Activated gamma-delta T cell treated with anti-CD3 and anti-CD28 coated beads, Interleukin-2, amount 50 U/mL, for 16 hours (primary cell): ENCODE data around the gene RAB13.
"Not testable (repeated sequence)": the region's sequence is repeated elsewhere in the genome, so short reads cannot be mapped to it uniquely, and the experiment has no call there.

Experiments used
- DNase-seq: peaks from one replicate; pipeline ENCODE4 v3.0.0-alpha.2; 2020; ENCODE audit warnings: low read depth

The RAB13 gene

DNA sequence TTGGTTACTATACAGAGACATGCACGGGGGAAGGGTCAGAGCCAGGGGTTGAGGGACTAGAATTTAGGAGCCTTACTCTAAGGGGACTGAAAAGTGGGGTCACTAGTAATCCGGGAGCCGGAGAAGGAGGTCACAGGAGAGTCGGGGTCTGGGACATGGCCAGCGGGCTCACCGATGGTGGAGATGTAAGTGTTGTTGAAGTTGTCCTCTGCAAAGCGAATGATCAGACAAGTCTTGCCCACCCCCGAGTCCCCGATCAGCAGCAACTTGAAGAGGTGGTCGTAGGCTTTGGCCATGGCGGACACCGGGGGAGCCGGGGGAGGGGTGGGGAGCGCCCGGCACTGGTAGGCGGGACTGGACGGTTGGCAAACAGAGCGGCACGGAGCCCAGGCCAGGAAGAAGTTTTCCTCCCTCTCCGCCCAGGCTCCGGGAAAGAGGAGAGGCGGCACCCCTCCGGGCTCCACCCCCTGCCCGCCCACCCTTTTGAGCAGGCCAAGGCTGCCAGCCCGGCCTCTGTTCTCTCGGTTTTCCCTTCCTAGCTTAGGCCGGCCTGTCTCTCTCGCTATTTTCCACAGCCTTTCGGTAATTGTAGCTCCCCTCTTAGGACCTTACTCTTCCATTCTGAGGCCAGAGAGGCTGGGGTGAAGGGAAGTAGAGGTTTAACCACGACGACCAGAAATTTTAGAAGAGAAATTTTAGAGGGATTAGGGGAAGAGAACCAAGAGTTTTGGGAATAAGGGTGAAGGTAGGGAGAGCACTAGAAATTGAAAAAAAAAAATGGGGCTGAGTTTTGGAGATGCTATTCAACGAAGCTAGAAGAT, at the start of gene RAB13:
TSS of gene RAB13 (minus strand) at position 399 of the 821 bp plus-strand sequence. CDS start at position 296, 103 bp downstream.
- no peak for DNase-seq

DNA sequence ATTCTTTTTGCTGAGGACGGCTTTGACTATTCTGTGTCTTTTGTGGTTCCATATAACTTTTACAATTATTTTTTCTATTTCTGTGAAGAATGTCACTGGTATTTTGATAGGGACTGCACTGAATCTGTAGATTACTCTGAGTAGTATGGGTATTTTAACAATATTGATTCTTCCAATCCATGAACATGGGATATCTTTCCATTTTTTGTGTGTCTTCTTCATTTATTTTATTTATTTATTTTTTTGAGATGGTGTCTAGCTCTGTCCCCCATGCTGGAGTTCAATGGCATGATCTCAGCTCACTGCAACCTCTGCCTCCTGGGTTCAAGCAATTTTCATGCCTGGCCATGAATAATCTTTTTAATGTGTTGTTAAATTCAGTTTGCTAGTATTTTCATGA, 47.6 kb upstream of the RAB13 start:
- DNase-seq: not testable (repeated sequence)

DNA sequence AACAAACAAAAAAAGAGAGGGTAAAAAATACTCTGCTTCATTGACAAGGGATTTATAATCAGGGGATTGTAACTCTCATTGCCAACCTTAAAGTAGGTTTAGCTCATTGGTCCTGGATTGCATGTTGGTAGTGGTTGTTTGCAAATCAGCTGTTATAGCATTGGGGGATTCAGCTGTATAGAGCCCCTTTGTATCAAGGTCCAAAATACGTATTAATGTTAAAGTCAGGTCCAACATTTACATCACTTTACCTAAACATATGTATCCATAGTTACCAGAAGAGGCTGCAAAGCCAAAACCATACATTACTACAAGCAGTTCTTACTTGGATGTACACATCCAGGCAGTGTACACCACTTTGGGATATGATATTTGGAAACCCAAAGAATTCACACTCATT, 33.8 kb upstream of the RAB13 start:
- DNase-seq: no peak

DNA sequence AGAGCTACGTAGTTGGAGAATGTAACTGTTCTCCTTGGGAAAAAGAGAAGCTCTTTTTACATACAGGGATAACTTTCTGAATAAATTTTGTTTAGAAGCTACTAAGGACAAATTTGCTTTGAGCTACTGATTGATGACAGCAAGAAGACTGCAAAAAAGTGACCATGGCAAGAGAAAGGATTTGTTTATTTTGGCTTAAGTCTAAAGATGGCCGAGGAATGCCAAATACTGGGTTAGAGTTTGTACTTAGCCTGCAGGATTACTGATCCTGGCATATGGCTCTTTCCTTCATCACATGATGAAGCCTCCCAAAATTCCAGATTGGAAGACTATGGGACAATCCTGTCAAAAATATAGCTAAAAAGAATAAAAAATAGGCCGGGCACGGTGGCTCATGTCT, 33.1 kb upstream of the RAB13 start:
- no peak for DNase-seq

DNA sequence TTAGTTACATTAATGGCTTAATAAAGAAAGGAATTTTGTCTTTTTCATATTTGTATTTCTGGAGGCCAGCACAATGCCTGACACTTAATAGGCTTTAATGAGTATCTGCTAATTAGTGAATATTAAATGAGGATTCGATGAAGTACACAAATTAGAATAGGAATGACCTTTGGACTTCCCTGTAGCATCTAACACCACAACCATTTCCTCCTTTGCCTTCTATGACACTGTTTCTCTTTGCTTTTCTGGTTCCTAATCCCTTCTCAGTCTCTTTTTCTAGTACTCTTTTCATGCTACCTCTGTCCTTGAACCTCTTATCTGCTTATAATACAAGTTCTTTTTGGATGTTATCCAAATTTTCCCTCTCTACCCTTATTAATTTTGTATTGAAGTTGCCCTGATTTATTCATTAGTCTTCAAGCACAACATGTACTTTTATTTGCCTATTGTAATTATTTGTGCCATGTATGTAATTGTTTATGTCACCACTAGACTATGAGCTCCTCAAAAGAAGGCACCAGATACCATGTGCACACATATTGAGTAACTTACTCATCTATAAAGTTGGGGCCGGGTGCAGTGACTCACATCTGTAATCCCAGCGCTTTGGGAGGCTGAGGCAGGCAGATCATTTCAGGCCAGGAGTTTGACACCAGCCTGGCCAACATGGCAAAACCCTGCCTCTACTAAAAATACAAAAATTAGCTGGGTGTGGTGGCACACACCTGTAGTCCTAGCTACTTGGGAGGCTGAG, 28.2 kb upstream of the RAB13 start:
- no peak for DNase-seq

DNA sequence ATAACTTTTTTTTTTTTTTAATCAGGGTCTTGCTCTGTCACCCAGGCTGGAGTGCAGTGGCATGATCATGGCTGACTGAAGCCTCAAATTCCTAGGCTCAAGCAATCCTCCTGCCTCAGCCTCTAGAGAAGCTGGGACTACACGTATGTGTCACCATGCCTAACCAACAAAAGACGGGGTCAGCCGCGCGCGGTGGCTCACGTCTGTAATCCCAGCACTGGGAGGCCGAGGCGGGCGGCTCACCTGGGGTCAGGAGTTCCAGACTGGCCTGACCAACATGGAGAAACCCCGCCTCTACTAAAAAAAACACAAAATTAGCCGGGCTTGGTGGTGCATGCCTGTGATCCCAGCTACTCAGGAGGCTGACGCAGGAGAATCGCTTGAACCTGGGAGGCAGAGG, 26.4 kb upstream of the RAB13 start:
- DNase-seq: not testable (repeated sequence)

DNA sequence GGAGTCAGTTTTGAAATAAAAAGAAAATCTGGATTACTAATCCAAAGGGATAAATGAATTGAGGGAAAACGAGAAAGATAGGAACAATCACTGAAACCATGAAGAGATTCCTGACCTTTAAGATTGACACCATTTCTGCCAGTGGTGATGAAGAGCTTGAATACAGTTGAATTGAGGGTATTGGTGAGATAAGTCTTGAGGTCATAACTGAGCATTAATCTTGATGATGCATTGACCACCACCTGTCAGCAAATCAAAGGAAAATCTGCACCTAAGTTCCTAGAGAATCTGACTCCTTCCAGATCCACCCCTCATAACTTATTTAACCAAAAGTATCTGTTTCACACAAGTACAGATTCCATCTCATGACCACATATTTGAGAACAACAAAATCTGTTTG, 26.0 kb upstream of the RAB13 start:
- no peak for DNase-seq

DNA sequence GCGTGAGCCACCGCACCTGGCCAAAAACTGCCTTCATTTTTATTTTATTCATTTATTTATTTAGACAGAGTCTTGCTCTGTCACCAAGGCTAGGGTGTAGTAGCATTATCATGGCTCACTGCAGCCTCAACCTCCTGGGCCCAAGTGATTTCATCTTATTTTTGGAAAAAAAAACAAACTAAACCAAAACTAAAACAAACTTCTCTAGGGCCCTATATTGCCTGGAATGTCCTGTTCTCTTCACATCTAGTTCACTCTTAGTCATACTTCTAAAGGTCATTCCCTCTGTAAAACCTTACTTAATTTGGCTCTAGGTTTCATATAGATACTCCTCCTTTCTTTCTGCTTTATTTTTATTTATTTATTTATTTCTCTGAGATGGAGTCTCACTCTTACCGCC, 20.0 kb upstream of the RAB13 start:
- DNase-seq: no peak

DNA sequence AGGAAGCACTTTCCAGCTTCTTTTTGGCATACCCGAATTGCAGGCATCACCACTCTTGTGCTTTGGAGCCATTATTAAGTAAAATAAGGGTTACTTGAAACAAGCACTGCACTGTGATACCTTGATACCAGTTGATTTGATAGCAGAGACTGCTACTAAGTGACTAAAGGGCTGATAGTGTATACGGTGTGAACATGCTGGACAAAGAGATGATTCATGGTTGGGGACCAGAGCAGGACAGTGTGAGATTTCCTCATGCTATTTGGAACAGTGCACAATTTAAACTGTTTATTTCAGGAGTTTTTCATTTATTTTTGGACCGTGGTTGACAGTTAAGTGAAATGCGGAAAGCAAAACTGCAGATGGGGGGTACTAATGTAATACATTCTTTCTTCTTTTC, 14.3 kb upstream of the RAB13 start:
- no peak for DNase-seq

DNA sequence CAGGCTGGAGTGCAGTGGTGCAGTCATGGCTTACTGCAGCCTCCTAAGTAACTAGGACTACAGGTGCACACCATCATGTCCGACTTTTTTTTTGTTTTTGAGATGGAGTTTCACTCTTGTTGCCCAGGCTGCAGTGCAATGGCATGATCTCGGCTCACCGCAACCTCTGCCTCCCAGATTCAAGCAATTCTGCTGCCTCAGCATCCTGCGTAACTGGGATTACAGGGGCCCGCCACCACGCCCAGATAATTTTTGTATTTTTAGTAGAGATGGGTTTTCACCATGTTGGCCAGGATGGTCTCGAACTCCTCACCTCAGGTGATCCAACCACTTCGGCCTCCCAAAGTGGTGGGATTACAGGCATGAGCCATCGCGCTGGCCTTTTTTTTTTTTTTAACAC, 10.7 kb upstream of the RAB13 start:
- not testable (repeated sequence) for DNase-seq

DNA sequence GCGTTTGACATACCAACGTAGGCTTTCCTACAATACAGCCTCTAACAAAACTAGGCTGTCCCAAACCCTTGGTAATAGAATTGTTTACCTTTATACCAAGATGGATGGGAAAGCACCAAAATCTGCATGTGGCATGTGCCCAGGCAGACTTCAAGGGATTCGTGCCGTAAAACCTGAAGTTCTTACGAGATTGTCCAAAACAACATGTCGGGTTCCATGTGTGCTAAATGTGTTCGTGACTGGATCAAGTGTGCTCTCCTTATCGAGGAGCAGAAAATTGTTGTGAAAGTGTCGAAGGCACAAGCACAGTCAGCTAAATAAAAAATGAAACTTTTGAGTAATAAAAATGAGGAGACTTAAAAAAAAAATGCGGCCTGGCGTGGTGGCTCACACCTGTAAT, 9.5 kb upstream of the RAB13 start:
- DNase-seq: no peak

DNA sequence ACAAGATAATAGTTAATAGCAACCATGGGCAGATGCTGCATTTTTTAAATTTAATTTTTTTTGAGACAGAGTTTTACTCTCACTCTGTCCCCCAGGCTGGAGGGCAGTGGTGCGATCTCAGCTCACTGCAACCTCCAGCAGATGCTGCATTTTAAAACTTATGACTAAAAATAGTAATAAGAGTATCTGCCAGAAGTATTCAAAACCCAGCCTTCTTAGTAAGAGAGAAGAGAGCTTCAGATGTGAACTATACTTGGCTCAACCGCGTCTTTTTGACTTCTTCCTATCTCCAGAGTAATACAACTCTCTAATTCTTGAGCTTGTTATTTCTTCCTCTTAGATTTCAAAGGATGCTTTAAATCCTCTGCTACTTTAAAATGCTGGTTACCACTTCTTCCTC, 9.1 kb upstream of the RAB13 start:
- no peak for DNase-seq

DNA sequence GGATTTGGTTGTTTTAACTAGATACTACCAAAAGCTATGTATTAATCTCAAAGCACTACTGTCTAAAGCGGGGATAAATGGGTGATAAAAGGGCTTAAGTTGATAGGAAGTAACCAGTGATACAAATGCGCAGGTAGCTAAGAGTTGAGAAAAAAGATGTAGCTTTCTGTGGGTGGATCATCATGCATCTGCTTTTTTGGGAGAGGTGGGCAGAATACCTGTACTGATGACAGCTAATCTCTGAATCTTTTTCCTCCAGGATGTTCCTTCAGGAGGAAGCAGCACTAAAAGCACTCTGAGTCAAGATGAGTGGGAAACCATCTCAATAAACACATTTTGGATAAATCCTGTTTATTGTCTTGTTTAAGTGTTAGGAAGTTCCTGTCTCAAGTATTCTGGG, 5.7 kb upstream of the RAB13 start:
- no peak for DNase-seq

DNA sequence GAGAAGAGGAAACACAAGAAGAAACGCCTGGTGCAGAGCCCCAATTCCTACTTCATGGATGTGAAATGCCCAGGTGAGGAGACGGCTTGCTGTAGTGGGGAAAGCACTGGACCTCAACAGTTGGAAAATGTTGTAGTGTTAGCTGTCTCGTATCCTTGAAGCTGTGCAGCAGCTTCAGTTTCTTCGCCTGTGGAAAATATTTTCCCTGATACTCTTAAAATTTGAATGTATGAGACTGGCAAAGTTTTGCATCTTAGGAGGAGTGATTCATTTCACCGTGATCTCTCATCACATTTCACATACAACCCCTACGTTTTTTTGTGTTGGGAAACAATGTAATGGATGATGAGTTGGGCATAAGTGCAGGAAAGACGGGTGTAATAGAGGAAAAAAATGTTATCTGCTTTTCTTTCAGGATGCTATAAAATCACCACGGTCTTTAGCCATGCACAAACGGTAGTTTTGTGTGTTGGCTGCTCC, 5.1 kb upstream of the RAB13 start:
- no peak for DNase-seq

DNA sequence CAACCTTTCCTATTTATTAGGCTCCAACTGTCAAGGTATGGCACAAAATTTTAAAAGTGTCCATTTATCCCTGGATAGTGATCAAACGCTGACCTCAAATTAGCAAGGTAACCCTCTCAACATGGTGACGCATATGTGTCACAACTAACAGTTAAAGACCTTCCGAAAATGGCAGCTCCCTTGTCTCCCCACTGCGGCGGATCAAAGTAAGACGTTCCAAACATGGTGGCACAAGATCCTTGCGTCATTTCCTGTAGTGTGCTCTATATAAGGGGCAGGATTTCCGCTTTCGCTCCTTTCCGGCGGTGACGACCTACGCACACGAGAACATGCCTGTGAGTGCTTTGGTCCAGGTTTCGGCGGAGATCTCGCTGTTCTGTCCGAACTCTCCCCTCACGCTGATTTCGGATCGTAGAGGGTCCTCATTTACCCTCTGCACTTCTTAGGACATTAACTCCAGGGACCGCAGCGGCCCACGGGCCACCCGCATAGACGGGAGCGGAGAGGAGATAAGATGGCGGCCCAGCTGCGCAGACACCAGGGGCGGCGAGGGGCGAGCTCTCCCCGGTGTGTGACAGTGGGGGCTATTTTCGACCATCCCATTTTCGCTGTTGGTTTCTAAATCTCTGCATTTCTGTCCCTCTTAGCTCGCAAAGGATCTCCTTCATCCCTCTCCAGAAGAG, 4.5 kb upstream of the RAB13 start, which contains the start of gene RPS27:
TSS of gene RPS27 (plus strand) at position 295 of the 683 bp plus-strand sequence. CDS start at position 330, 35 bp downstream.
- DNase-seq: peak; percentile 79

DNA sequence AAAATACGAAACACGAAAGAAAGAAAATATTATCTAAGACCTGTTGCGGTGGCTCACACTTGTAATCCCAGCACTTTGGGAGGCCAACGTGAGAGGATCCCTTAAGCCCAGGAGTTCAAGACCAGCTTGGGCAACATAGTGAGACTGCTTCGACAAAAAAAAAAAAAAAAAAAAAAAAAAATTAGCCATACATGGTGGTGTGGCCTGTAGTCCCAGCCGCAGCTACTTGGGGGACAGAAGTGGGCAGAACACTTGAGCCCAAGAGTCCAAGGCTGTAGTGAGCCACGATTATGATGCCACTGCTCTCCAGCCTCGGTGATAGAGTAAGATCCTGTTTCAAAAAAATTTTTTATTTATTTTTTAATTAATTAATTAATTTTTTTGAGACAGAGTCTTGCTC, 1.5 kb upstream of the RAB13 start:
- no peak for DNase-seq

DNA sequence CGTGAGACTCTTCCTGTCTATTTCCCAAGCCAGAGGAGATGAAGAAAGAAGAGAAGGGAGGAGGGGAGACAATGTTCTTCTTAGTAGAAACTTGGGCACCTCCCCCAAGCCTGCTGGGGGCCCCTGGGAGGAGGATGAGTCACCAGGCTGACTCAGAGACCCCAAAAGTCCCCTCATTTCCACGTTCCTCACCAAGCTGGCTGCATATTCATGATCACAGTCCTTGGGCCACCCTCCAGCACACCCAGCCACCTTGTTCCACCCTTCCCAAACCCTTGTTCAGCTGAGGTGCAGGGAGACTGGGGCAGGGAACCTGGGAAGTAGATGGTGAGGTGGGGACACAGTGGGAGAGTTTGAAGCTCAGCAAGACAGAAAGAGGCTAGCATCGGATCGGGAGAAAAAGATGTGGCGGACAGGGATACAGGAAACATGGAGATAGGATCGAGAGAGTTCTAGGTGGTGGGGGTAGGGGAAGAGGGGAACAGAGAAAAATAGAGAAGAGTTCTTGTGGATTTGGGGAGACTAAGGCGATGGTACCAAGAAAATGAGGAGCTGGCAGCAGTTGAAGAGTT, 712 bp downstream of the RAB13 start:
- DNase-seq: peak; percentile 40

DNA sequence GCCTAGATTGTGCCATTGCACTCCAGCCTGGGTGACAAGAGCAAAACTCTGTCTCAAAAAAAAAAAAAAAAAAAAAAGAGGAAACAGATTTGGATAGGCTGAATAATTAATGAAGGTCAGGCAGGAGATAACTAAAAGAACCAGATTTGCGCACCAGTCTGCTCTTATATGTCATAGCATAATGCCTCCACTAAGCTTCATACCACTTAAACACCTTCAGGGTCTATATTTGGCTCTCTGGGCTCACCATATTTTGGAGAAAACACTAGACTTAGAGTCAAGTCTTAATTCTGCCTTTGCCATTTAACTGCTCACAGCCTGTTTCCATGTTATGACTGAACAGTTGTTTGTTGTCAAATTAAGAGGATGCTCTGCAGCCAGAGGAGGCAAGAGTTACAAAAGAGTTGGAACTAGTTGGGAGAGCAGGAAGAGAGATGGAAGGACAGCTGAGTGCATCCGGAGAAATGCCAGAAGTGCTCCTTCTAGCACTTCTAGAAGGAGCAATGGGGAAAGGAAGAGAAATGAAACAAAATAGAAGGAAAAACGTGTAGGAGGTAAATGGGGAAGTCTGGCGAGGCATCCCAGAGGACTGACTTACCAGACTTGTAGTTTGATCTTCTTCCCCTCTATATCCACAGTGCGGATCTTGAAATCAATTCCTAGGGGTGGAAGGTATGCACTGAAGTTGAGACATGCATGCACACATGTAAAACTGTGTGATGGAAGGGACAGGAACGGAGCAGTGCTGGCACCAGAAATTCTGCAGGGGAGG, 1.8 kb downstream of the RAB13 start:
- no peak for DNase-seq

DNA sequence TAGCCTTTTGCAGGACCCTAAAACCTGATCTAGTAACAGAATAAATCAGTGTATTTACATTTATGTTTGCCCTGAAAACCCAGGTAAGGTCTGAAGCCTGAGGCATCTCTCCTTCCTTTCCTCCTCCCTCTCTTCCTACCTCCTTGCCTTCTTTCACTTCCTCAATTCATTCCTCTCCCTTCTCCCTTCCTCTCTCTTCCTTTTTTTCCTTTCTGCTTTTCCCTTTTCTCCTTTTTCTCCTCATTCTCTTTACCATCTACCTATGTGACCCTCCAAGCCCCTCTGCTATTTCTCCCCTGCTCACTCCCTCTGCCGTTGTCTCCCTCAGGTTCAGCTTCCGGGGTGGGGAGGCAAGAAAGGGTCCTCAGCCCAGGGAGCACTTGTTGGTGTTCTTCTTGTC, 4.4 kb downstream of the RAB13 start:
- DNase-seq: not testable (repeated sequence)

DNA sequence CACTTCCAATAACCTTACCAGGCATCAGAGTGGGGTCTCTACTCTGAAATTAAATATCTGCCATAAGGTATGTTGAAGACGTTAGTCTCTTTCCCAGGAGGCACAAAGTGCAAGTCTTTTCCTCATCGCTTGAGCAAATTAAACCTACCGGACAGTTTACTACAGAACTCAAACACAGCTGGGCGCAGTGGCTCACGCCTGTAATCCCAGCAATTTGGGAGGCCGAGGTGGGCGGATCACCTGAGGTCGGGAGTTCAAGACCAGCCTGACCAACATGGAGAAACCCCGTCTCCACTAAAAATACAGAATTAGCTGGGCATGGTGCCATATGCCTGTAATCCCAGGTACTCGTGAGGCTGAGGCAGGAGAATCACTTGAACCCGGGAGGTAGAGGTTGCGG, 7.0 kb downstream of the RAB13 start:
- not testable (repeated sequence) for DNase-seq

DNA sequence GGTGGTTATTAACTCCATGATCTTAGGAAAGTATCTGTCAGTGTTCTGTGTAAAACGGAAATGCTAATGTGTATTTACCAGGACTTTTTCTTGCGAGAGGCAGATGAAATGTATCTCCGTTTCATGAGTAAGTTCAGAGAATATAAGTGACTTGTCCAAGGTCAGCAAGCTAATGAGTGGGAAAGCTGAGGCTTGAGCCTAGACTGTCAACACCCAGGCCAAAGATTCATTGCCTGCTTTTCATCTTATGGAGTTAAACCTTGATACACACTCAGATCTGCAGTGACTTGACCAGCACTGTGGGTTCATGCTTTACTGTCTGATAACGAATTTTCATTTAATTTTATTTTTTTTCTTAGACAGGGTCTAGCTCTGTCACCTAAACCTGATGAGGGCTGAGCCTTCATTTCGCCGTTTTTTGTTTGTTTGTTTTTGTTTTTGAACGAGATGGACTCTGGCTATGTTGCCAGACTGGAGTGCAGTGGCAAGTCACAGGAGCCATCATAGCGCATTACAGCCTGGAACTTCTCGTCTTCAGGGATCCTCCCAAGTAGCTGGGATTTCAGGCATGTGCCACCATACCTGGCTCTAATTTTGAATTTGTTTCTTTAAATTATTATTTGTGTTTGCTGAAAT, 7.7 kb downstream of the RAB13 start:
- DNase-seq: no peak
